ENCODE measurements around the gene AGPAT4.

The AGPAT4 gene

GRCh38 chr6:161215193-161215592, 58.7 kb downstream of the AGPAT4 start:
- no peak for DNase-seq (ENCODE audit: low spot score)
- Histone ChIP-seq H3K27ac (no peak overlapping the region), H3K4me3 (no peak overlapping the region)
- TF ChIP-seq CTCF (IDR thresholded peaks at IDR 0.05): no peak

GRCh38 chr6:161214722-161215121, 59.1 kb downstream of the AGPAT4 start:
- no peak for TF ChIP-seq CTCF (IDR thresholded peaks at IDR 0.05)
- no peak overlapping the region for H3K27ac ChIP-seq
- no peak for DNase-seq (ENCODE audit: low spot score)
- no peak overlapping the region for H3K4me3 ChIP-seq

GRCh38 chr6:161212902-161213301, 61.0 kb downstream of the AGPAT4 start:
- H3K4me3 ChIP-seq: no peak overlapping the region
- TF ChIP-seq CTCF (IDR thresholded peaks at IDR 0.05): no peak
- no peak for DNase-seq (ENCODE audit: low spot score)
- H3K27ac ChIP-seq: no peak overlapping the region

GRCh38 chr6:161211380-161212035, 62.4 kb downstream of the AGPAT4 start:
- DNase-seq (ENCODE audit: low spot score): no peak
- no peak for TF ChIP-seq CTCF (IDR thresholded peaks at IDR 0.05)
- H3K4me3 ChIP-seq: no peak overlapping the region
- no peak overlapping the region for H3K27ac ChIP-seq

GRCh38 chr6:161210857-161211256, 63.0 kb downstream of the AGPAT4 start:
- Histone ChIP-seq H3K4me3 (no peak overlapping the region), H3K27ac (no peak overlapping the region)
- no peak for TF ChIP-seq CTCF (IDR thresholded peaks at IDR 0.05)
- no peak for DNase-seq (ENCODE audit: low spot score)

GRCh38 chr6:161207200-161207599, 66.7 kb downstream of the AGPAT4 start:
- DNase-seq (ENCODE audit: low spot score): no peak
- no peak for TF ChIP-seq CTCF (IDR thresholded peaks at IDR 0.05)
- Histone ChIP-seq H3K27ac (no peak overlapping the region), H3K4me3 (no peak overlapping the region)

- no peak overlapping the region for H3K27ac ChIP-seq
Measured at GRCh38 chr6:161204866-161205557, 68.8 kb downstream of the AGPAT4 start.

More at GRCh38 chr6:161204866-161205557, 68.8 kb downstream of the AGPAT4 start:
- DNase-seq (ENCODE audit: low spot score): no peak
- no peak overlapping the region for H3K4me3 ChIP-seq
- no peak for TF ChIP-seq CTCF (IDR thresholded peaks at IDR 0.05)

Data from coronary artery (tissue), 2 donors.